SK-N-SH treated with all-trans-retinoic acid at 6 μM for 48 hours (cell line): ENCODE data around the gene TPO.

ENCODE experiments used
- ATAC-seq: fragments of 200-7000 bp; cut with Tn5 transposase; 3 replicates; pipeline ENCODE4 v1.9.1; 2020; ENCODE audit warnings: mild to moderate bottlenecking, moderate library complexity
- ARNTL ChIP-seq: fragments of 450-650 bp; formaldehyde crosslinking; IDR thresholded peaks from 2 replicates; pipeline ENCODE4 v1.5.0; 2020; ENCODE audit warnings: low read depth, mild to moderate bottlenecking, moderate library complexity, borderline replicate concordance
- BACH2 ChIP-seq: fragments of 250-450 bp; sonication (Bioruptor Pico); IDR thresholded peaks from 2 replicates; pipeline ENCODE4 v1.9.0; 2021; ENCODE audit warnings: mild to moderate bottlenecking, borderline replicate concordance
- CSDC2 ChIP-seq: fragments of 250-450 bp; sonication (Bioruptor Pico); IDR thresholded peaks from 2 replicates; pipeline ENCODE4 v1.5.0; 2020; ENCODE audit warnings: mild to moderate bottlenecking, moderate library complexity
- CSRNP3 ChIP-seq: fragments of 250-450 bp; sonication (Bioruptor Pico); IDR thresholded peaks from 2 replicates; pipeline ENCODE4 v1.5.1; 2021; ENCODE audit warnings: mild to moderate bottlenecking, moderate library complexity
- GLIS3 ChIP-seq: fragments of 250-450 bp; sonication (Bioruptor Pico); IDR thresholded peaks from 2 replicates; pipeline ENCODE4 v1.5.0; 2020; ENCODE audit warnings: mild to moderate bottlenecking, moderate library complexity
- ISL1 ChIP-seq: fragments of 250-450 bp; sonication (Bioruptor Pico); IDR thresholded peaks from 2 replicates; pipeline ENCODE4 v2.1.2; 2022; ENCODE audit warnings: mild to moderate bottlenecking, moderate library complexity
- OSR1 ChIP-seq: fragments of 250-450 bp; sonication (Bioruptor Pico); IDR thresholded peaks from 2 replicates; pipeline ENCODE4 v1.8.0; 2022; ENCODE audit warnings: moderate library complexity, mild to moderate bottlenecking, inconsistent platforms
- PATZ1 ChIP-seq: fragments of 250-450 bp; sonication (Bioruptor Pico); IDR thresholded peaks from 2 replicates; pipeline ENCODE4 v1.8.0; 2020; ENCODE audit warnings: mild to moderate bottlenecking, moderate library complexity, borderline replicate concordance
- PPARA ChIP-seq: fragments of 250-450 bp; sonication (Bioruptor Pico); IDR thresholded peaks from 2 replicates; pipeline ENCODE4 v1.5.0; 2020; ENCODE audit warnings: mild to moderate bottlenecking, borderline replicate concordance
- RARB ChIP-seq: fragments of 250-450 bp; sonication (Bioruptor Pico); IDR thresholded peaks from 2 replicates; pipeline ENCODE4 v1.8.0; 2021; ENCODE audit warnings: mild to moderate bottlenecking, moderate library complexity
- SNAI2 ChIP-seq: fragments of 250-450 bp; sonication (Bioruptor Pico); IDR thresholded peaks from 2 replicates; pipeline ENCODE4 v1.5.0; 2020; ENCODE audit warnings: mild to moderate bottlenecking, moderate library complexity
- TOX ChIP-seq: fragments of 250-450 bp; sonication (Bioruptor Pico); IDR thresholded peaks from 2 replicates; pipeline ENCODE4 v1.8.0; 2021; ENCODE audit warnings: mild to moderate bottlenecking, moderate library complexity, borderline replicate concordance
- TSHZ2 ChIP-seq: fragments of 250-450 bp; sonication (Bioruptor Pico); IDR thresholded peaks from 2 replicates; pipeline ENCODE4 v1.5.0; 2020; ENCODE audit warnings: mild to moderate bottlenecking, moderate library complexity
- ZC3H10 ChIP-seq: fragments of 250-450 bp; sonication (Bioruptor Pico); IDR thresholded peaks from 2 replicates; pipeline ENCODE4 v1.5.1; 2021; ENCODE audit warnings: mild to moderate bottlenecking, moderate library complexity
- ZFP3 ChIP-seq: fragments of 250-450 bp; sonication (Bioruptor Pico); IDR thresholded peaks from 2 replicates; pipeline ENCODE4 v1.5.0; 2020; ENCODE audit warnings: mild to moderate bottlenecking, moderate library complexity
- ZFP30 ChIP-seq: fragments of 450-650 bp; formaldehyde crosslinking; IDR thresholded peaks from 2 replicates; pipeline ENCODE4 v1.5.0; 2022; ENCODE audit warnings: mild to moderate bottlenecking, moderate library complexity
- ZNF565 ChIP-seq: fragments of 450-650 bp; formaldehyde crosslinking; conservative IDR thresholded peaks from 2 replicates; pipeline ENCODE4 v1.5.0; 2020; ENCODE audit warnings: low read depth, mild to moderate bottlenecking, moderate library complexity
- ZNF70 ChIP-seq: fragments of 450-650 bp; formaldehyde crosslinking; IDR thresholded peaks from 2 replicates; pipeline ENCODE4 v1.5.0; 2020; ENCODE audit warnings: mild to moderate bottlenecking, moderate library complexity
- ZNF8 ChIP-seq: fragments of 450-650 bp; formaldehyde crosslinking; IDR thresholded peaks from 2 replicates; pipeline ENCODE4 v1.5.0; 2020; ENCODE audit warnings: mild to moderate bottlenecking, moderate library complexity
- TF ChIP-seq, protein P1 (sequence below): fragments of 250-450 bp; sonication (Bioruptor Pico); IDR thresholded peaks from 2 replicates; pipeline ENCODE4 v1.8.0; 2021; ENCODE audit warnings: low read depth, mild to moderate bottlenecking, moderate library complexity, borderline replicate concordance

Gene TPO

GRCh38 chr2:1427086-1427485 lies 13.8 kb downstream of the TPO start:
- TF ChIP-seq ZFP30 (CRISPR knock-in tag): no peak
- no peak for TF ChIP-seq ARNTL (CRISPR knock-in tag)
- TF ChIP-seq OSR1: no peak
- no peak for TF ChIP-seq PATZ1 (CRISPR knock-in tag)
- no peak for TF ChIP-seq CSRNP3 (CRISPR knock-in tag)
- TF ChIP-seq ZFP3: no peak
- TF ChIP-seq SNAI2 (CRISPR knock-in tag): no peak
- TF ChIP-seq BACH2 (CRISPR knock-in tag): no peak
- no peak for TF ChIP-seq CSDC2 (CRISPR knock-in tag)
- TF ChIP-seq, protein P1, sequence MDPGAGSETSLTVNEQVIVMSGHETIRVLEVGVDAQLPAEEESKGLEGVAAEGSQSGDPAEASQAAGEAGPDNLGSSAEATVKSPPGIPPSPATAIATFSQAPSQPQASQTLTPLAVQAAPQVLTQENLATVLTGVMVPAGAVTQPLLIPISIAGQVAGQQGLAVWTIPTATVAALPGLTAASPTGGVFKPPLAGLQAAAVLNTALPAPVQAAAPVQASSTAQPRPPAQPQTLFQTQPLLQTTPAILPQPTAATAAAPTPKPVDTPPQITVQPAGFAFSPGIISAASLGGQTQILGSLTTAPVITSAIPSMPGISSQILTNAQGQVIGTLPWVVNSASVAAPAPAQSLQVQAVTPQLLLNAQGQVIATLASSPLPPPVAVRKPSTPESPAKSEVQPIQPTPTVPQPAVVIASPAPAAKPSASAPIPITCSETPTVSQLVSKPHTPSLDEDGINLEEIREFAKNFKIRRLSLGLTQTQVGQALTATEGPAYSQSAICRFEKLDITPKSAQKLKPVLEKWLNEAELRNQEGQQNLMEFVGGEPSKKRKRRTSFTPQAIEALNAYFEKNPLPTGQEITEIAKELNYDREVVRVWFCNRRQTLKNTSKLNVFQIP: no peak
- TF ChIP-seq ZNF70 (CRISPR knock-in tag): no peak
- no peak for TF ChIP-seq ZNF8 (CRISPR knock-in tag)
- no peak for TF ChIP-seq PPARA
- no peak for TF ChIP-seq TSHZ2
- TF ChIP-seq ISL1 (CRISPR knock-in tag): no peak
- no peak for ATAC-seq

- ATAC-seq: no peak
- TF ChIP-seq ZNF565 (CRISPR knock-in tag): no peak
- no peak for TF ChIP-seq ZNF8 (CRISPR knock-in tag)
- TF ChIP-seq CSRNP3 (CRISPR knock-in tag): no peak
- no peak for TF ChIP-seq TOX (CRISPR knock-in tag)
- no peak for TF ChIP-seq ZC3H10 (CRISPR knock-in tag)
- TF ChIP-seq RARB (CRISPR knock-in tag): no peak
- TF ChIP-seq ZFP30 (CRISPR knock-in tag): no peak
- no peak for TF ChIP-seq ARNTL (CRISPR knock-in tag)
- no peak for TF ChIP-seq ZNF70 (CRISPR knock-in tag)
- TF ChIP-seq ZFP3: no peak
- no peak for TF ChIP-seq GLIS3 (CRISPR knock-in tag)
- TF ChIP-seq TSHZ2: no peak
- no peak for TF ChIP-seq OSR1
Measured at GRCh38 chr2:1429895-1430294, 16.6 kb downstream of the TPO start.
